ENCODE results near the gene SCGB2B2.
A peak's percentile ranks its signal among the peaks of the same experiment; 100 is the strongest.

DNA sequence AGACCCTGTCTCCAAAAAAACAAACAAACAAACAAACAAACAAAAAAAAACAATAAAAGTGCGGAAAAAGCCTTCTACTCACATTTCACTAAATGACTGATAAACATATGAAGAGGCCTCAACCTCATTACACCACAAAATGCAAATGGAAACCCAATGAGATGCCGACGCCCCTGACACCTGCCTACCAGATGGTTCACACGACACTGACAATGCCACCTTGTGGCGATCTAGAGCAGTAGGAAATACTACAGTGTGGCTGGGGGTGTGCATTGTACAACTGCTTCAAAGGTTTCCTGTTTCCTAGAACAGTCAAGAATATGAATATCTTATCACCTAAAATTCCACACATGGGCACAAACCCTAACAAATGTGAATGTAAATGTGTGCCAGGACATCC, 14.0 kb downstream of the SCGB2B2 start:
- TF ChIP-seq CTCF (IDR thresholded peaks at IDR 0.05; ENCODE audit: insufficient read depth, low read length, poor library complexity, severe bottlenecking) (peak; percentile 64), EZH2phosphoT487 (conservative IDR thresholded peaks at IDR 0.05; ENCODE audit: low read length) (no peak)
